HG03064 (cell line): Measurements from ENCODE around the gene KRT37.

ENCODE experiments used
- ATAC-seq: cut with Tn5 transposase; IDR thresholded peaks from one replicate; pipeline ENCODE4 v1.9.1; 2021; ENCODE audit warnings: low read depth; ENCODE audit not compliant: unreplicated experiment

KRT37 gene

DNA sequence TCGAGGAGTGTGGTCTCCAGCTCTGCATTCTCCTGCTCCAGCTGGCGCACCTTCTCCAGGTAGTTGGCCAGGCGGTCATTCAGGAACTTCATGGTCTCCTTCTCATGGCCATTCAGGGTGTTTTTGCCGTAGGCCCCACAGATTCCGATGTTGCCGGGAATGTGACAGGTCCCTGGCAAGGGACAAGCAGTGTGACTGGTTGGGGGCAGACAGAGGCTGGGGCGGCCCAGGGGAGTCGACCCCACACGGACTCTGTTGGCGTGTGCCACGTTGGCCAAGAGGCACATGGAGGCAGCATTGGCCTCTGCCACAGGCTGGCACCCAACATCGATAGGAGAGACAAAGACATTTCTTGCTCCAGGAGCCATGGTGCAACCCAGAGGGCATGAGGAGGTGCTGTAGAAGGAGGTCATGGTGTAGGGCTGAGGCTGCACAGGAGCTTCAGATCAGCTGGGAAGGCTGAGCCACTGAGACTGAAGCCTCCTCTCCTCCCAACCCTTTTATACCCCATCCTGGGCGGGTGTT is at the start of gene KRT37:
KRT37 (minus strand) TSS at position 475 of the 525 bp plus-strand sequence; CDS start at position 413, 62 bp downstream.
- no peak for ATAC-seq

DNA sequence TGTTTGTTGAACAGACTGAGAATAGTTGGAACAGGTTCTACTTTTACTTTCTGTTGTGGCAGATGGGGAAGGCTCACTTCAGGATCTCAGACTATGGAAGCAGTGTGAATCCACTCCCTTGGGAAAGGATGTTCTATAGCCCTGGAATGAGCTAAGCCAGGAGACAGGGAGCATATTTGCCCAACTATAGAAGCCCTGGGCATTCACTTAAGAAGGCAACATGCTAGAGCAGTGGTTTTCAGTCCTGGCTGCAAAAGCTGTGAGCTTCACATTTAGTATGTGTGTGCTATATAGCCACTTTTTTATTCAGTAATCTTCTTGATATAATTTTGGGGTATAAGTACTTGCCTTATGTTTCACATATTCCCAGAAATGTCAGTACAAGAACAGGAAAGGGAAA is 44.0 kb upstream of the KRT37 start:
- no peak for ATAC-seq

DNA sequence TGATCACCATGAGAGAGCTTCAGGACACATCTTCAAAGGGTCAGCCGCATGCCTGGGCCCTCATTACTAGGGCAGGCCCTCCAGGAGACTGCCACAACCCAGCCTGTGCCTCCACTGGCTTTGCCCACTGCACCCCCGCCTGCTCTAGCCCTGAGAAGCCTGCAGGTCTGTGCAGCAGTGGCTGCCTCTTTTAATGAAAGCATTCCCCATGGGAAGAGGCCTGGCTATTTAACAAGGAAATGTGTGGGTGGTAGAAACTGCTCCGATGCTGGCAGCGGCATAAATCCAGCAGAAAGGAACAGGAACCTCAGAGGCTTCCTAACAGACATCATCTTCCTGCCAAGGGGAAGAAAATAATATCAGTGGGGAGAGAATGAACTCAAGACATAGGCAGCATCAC is 43.2 kb upstream of the KRT37 start:
- ATAC-seq: no peak

DNA sequence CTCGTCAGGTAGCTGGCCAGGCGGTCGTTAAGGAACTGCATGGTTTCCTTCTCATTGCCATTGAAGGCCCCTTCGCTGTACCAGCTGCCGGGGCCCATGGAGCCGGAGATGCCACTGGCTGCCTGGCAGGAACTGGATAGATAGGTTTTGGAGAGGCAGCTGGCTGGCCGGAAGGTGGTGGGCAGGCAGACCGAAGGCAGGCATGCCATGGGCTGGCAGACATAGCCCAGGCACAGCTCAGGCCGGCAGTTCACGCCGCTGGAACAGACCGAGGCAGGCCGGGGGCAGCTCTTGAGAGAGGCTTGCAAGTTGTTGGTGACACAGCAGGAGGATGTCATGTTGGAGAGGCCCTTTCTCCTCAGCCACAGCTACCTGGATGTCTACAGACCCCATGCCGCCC is 42.6 kb upstream of the KRT37 start, which contains the start of gene KRT32:
KRT32 (minus strand) TSS at position 399 of the 400 bp plus-strand sequence; CDS start at position 338, 61 bp downstream.
- ATAC-seq: no peak

DNA sequence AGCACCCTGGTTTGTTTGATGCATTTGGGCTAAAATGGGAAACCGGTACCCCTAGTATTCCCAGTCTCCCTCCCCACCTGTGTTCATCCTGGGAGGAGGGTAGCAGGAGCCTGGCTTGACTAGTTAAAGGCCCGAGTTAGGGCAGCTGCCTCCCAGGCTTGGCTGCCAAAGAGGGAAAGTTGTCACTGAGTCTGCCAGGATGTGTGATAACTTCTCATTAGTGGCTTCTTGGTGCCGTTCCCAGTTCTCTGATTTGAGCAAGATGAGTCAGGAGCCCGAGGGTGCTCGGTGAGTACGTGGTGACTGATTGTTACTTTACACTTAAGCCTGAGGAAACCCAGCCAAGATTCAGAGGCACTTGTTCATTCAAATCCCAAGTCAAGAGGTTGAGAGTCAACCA is 40.3 kb upstream of the KRT37 start:
- ATAC-seq: no peak

DNA sequence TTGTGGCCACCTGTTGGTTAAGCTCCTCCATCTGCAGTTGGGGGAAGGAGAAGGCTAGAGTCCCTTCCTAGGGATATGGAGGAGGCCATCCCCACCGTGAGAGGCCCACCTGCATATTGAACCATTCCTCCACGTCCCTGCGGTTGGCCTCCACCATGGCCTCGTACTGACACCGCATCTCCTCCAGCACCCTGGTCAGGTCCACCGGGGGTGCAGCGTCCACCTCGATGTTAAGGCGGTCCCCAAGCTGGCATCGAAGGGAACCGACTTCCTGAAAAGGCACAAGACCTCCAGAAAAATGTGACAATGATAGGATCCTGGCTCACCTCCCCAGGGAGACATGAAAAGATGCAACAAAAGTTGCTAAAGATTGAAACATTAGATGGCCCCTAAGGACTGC is 39.8 kb upstream of the KRT37 start:
- ATAC-seq: no peak

DNA sequence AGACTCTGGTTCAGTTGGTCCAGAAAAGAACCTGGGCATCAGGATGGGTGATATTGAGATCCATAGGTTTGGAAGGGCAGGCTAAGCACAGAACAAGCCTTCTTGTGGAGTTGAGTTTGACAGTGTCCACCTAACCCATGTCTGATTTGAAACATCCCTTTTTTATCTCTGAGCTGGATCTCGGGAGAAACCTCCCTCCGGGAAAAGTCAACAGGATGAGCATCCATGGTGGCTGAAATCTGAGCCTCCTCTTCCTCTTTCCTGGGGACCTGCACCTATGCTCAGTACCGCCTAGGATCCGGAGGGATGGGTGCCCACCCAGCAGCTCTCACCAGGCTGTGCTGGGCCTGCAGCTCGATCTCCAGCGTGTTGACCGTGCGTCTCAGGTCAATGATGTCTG is 39.4 kb upstream of the KRT37 start:
- no peak for ATAC-seq

DNA sequence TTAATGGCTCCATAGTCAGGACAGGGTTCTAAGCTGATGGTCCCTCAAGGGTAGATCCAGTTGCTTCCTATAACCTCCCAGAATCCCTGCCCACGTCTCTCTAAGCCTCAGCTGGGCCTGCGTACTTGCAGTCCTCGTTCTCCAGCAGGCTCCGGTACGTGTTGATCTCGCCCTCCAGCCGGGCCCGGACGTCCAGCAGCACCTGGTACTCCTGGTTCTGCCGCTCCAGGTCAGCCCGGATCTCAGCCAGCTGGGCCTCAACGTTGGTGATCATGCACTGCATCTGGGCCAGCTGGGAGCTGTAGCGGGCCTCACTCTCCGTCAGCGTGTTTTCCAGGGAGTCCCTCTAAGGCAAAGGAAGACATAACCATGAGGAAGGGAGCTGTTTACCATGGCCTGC is 38.3 kb upstream of the KRT37 start:
- ATAC-seq: no peak

DNA sequence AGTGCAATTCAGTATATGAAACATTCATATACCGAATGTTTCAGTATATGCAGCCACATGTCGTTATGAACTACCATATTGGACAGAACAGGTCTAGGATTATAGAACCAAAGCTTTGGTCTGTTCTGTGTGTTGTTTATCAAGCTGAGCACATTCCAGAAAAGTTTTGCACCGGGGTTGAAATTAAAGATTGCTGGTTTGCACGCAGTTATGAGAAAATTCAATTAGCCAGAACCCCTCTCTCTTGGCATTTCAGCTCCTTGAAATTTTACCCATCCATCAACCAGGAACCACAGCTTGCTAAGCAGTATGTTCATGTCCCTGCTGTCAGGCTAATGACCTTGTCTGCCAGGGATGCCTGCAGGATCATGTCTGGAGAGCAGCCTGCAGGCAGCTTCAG is 33.3 kb upstream of the KRT37 start:
- ATAC-seq: no peak

DNA sequence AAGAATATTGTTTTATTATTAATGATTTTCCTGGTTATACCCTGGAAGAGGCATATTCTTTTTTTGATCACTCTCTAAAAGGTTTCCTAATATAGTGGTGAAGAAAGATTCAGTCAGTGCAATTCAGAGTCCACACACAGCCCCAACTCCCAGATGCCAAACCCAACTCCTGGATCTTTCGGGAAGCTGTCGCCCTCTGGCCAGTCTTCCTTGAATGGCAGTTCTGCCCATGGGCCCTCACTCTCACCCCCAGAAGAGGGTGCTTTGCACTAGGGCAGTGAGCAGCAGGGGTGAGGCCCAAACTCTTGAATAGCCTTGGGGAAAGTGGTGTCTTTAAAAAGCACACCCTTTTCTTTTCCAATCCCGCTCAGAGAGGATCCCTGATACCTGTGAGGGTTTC is 31.8 kb upstream of the KRT37 start:
- no peak for ATAC-seq

DNA sequence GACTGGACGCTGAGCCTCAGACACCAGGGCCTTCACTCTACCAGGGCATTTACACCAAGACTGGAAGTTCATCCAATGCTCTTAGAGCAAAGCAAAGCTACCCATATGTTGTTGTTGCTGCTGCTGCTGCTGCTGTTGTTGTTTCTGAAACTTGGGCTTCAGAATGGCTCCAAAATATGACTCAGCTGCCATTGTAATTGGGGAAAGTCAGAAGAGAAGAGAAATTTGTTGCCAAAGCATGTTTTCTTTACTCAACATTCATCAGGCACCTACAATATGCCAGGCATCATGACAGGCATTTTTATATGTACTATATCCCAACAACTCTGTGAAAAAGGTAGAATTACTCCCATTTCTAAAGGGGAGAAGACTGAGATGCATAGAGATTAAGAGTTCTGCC is 30.9 kb upstream of the KRT37 start:
- no peak for ATAC-seq

DNA sequence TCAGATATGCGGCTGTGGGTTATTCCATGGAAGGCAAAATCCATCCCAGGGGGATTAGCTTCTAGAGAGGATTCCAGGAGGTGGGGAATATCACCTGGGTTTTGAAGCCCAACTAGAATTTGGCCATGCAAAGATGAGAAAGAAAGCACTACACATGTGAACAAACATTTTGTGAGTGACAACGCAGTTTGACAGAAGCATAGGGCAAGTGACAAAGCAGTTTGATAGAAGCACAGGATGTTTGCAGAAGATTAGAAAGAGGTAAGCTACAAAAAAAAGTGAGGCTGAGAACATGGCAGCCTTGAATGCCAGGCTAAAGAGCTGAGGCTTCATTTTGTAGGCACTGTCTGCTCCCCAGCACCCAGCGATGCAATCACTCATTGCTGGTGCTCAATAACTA is 28.7 kb upstream of the KRT37 start:
- ATAC-seq: no peak

DNA sequence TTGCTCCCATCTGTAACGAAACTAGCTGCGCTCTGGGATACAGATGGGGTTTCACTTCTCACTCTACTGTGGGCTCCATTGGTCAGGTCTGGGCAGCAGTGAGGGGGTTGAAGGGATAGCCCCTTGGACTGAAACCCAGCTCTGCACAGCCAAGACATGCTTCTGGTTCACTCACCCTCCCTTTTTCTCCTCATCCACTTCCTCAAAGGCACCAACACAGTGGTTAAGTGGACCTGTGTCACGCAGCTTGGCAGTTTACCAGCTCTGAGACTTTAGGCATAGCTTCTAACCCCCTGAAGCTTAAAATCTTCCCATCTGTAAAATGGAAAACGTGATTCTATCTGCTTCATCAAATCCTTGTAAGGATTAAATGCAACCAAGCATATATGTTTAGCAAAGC is 27.9 kb upstream of the KRT37 start:
- no peak for ATAC-seq

DNA sequence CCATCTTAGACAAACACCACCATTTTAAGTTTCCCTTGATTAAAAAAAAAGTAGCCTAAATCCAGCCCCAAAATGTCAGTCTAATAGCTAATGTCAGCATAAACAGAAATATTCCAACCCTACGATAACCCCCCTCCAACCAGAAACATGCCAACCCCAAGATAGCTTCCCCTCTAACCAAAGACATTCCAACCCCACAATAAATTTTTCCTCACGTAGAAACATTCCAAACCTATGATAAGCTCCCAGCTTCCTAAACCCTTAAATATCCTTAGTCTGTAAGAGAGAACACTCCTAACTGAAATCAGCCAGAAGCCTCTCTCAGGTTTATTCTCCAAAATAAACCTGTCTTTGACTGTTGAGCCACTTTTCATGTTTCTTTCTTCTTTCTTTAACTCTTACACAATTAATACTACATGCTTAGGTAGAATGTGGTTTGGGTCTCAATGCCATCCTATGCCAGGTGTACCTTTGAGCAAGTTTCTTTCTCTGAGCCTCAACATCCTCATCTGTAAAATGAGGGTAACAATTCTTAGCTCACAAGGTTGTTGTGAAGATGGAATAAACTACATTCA is 26.9 kb upstream of the KRT37 start:
- ATAC-seq: no peak

DNA sequence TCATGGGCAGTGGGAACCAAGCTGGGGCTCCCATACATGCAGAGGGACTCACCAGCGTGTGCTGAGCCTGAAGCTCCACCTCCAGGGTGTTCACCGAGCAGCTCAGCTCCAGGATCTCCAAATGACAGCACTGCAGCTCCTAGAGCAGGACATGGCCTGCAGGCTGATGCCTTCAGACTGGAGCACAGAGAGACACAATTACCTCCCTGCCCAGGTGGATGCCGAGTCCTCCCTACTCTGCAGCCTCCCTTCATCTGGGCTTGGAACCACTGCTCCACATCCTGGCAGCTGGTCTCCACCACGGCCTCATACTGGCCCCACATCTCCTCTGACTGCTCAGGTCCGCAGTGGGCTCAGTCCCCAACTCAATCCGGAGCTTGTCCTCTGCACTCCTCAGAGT is 24.6 kb upstream of the KRT37 start:
- no peak for ATAC-seq

DNA sequence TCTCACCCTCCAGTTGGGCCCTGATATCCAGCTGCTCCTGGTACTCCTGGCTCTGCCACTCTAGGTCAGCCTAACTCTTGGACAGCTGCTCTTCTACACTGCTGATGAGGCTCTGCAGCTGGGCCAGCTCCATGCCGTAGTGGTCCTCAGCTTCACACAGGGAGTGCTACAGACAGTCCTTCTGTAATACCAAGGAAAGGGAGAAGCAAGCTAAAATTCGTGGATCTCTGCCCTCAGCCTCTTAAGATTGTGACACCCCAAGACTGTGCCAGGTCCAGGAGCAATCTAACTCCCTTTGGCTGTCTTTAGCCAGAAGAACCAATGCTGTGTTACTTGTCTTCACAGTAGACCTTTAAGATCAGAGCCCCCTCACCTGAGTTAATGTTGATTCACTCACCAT is 24.1 kb upstream of the KRT37 start:
- ATAC-seq: no peak

DNA sequence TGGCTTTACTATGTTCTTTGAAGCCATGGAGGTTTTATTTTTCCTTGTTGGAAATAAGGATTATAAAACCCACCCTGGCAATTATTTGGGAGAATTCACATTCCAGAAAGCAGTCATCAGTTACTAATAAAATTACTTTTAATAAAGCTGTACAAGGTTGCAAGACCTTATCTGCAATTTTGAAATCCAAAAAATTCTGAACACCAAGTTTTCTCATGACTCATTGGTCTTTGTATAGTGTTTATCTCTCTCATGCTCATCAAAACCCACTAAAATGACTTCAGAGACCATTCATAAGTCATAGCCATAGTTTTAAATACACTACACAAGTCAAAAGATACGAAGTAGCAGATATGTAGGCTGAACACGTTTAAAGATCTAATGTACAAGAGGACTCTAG is 22.4 kb upstream of the KRT37 start:
- no peak for ATAC-seq

DNA sequence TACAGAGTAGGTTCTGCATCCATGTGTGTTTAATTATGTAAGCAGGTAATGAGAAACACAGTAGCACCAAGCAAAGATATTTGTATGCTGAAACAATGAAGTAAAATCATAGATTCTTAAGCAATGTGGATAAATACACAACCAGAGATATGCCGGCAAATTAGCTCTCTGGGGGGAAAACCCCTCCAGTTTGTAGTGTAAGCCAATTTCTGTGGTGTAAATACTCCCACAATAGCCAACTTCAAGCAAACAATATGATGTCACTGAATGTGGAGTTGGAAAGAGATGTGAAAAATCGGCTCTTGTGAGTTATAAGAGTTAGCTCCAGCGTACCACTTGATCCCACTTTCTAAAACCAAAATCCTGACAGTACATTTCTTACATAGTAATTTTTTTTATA is 20.3 kb upstream of the KRT37 start:
- no peak for ATAC-seq

DNA sequence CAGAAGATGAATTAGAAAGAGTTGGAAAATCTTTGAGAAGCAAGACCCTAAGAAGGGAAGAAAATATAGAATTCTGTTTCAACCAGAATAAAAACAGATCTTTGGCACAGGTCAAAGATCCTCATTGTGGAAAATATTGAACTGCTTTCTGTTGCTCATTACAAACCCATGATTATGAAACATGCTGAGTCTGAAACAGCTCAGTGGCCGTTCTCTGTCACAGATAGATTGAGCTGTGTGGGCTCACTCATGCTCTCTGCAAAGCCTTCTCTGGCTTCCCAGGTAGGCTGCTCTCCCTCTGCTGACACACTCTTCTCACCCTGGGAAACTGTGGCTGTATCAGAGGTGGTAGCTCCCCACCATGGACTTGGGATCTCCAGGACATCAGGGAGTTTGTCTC is 19.8 kb upstream of the KRT37 start:
- ATAC-seq: no peak

DNA sequence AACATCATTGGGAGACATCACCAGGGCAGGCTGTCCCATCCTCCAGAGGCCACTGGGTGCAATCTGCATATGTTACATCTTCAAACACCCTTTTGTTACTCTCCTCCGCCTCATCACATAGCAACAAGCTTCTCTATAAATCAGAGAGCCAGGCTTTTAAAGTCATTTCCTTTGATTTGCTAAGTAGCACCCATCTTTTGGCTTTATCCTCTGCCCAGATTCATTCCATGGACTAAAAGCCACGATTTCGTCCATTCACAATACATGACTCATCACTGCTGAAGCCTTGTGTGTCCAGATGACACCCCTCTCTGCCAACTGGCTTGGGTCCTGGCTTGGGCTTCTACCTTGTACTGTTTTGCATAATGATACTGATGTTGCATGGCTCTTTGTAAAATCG is 18.4 kb upstream of the KRT37 start:
- no peak for ATAC-seq

DNA sequence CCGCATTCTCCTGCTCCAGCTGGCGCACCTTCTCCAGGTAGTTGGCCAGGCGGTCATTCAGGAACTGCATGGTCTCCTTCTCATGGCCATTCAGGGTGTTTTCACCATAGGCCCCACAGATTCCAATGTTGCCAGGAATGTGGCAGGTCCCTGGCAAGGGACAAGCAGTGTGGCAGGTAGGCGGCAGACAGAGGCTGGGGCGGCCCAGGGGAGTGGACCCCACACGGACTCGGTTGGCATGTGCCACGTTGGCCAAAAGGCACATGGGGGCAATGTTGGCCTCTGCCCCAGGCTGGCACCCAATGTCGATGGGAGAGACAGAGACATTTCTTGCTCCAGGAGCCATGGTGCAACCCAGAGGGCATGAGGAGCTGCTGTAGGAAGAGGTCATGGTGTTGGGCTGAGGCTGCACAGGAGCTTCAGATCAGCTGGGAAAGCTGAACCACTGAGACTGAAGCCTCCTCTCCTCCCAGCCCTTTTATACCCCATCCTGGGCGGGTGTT is 16.2 kb upstream of the KRT37 start, which contains the start of gene KRT38:
KRT38 (minus strand) TSS at position 453 of the 503 bp plus-strand sequence; CDS start at position 391, 62 bp downstream.
- ATAC-seq: no peak

DNA sequence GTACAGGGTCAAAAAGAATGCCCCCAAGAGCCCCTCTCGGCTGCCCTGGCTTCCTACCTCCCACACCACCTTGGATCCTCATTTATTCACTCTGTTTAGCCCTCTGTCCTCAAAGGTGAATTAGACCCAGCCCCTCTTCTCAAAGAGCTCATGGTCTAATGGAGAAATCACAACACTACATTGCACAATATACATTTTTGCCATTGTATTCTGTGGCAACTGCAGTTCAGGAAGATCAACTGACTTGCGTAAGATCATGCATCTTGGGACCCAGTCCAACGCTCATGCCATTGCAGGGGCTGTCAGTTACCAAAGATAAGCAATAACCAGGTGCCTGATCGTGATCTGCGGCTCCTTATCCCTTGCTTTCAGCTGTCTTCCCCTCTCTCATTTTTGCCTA is 15.0 kb upstream of the KRT37 start:
- ATAC-seq: no peak

DNA sequence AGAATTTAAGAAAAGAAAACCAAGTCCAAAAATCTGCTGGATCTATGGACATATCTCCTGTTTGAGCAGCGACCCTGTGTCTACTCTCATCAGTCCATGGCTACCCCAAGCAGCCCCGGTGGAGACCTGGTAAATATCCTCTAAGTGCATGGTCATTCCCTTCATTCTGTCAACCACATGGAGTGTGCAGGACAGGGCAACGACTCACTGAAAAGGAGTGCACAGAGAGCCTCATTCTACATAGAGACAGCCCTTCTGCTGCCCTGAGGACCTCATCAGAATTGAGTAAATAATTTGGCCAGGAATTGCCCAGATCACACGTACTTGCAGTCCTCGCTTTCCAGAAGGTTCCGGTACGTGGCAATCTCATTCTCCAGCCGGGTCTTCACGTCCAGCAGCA is 13.4 kb upstream of the KRT37 start:
- ATAC-seq: no peak
